Measurements from ENCODE around the gene AMBRA1. TPM values are rescaled to one million over a fixed set of nuclear protein-coding genes. Genes with fewer than 3 reads are reported as not detected.

AMBRA1 gene
- total RNA-seq, 4 donors from 2014 or later = 20.2 to 31.3 (median 25.9) TPM

DNA sequence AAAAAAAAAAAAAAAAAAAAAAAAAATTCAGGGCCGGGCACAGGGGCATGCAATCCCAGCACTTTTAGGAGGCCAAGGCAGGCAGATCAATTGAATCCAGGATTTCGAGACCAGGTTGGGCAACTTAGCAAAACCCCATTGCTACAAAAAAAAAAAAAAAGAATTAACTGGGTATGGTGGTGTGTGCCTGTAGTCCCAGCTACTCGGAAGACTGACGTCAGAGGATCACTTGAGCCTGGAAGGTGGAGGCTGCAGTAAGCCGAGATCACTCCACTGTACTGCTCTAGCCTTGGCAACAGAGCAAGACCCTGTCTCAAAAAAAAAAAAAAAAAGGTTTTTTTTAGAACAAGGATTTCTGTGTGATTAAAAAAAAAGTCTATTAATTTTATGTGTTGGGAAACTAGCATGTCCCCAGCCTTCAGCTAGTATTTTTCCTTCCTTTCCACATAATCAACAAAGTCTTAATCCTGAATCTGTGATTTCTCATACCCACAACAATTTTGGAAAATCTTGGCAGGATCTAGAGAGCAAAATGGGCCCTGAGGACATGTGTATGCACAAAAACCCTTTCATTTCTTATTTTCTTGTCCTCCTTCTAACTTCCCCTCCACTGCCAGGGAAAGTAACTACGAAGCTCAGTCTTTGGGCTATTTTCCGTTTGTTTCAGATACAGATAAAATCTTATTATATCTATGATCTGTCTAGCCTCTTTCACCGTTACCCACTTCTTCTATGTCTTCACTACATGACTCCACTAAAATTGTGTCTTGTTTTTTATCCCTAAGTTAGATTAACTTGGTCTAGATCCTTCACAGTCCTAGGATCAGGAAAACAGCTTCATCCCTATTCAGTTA, 5.7 kb upstream of the AMBRA1 start:
- no peaks in the 10 kb centered on the region for H3K27me3 ChIP-seq
- H3K9me3 ChIP-seq = no peaks in the 10 kb centered on the region
- H3K4me1 ChIP-seq = peaks cover 0 to 17% (median 0%) of the 10 kb centered on the region in 3 donors
- intact Hi-C loops (cut with DNase I) = no loop called here
- peak overlapping the region in 2 of 4 donors; percentile 4 to 21 for H3K27ac ChIP-seq
- H3K36me3 ChIP-seq = peaks cover 0 to 19% (median 0%) of the 10 kb centered on the region in 3 donors
- WGBS, 2 donors = 82 to 87% methylated on average over 8 of the region's 8 CpGs
- TF ChIP-seq CTCF (IDR thresholded peaks at IDR 0.05) (no peak), POLR2A (IDR thresholded peaks at IDR 0.05) (no peak)
- DNase-seq = no peak
- H3K4me3 ChIP-seq = no peak overlapping the region

DNA sequence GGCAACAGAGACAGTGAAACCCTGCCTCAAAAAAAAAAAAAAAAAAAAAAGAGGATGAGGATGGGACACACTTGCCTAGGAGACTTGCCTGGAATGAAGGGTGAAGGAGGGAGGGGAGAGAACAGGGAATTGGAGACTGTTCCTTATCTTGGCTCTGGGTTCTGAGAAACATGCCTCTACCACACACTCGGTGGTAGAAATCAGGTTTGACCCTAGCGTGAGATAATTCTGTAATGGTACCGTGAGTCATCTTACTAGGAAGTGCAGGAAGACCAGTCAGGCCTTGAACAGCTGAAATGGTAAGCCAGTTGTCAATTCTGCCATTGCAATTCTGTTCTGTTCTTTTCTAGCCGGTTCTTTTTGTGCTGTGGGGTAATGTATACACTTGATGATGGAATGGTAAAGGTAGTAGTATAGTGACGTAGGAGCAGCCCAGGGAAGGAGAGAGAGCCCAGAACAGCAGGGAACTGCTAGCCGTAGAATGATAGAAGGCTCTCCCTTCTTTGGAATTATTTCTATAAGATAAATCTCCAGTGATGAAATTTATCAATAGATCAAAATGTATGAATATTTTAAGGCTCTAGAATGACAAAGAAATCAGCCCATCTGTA, 3.9 kb upstream of the AMBRA1 start:
- no peak for DNase-seq
- H3K27me3 ChIP-seq = no peaks in the 10 kb centered on the region
- TF ChIP-seq POLR2A (IDR thresholded peaks at IDR 0.05) (no peak), CTCF (IDR thresholded peaks at IDR 0.05) (no peak)
- H3K4me1 ChIP-seq = peaks cover 3 to 29% (median 6%) of the 10 kb centered on the region in 3 donors
- 62 to 70% methylated on average over 6 of the region's 6 CpGs for WGBS, 2 donors
- H3K9me3 ChIP-seq = no peaks in the 10 kb centered on the region
- H3K36me3 ChIP-seq = peaks cover 0 to 5% (median 0%) of the 10 kb centered on the region in 3 donors
- intact Hi-C loops (cut with DNase I) = no loop called here
- no peak overlapping the region for H3K4me3 ChIP-seq
- H3K27ac ChIP-seq = no peak overlapping the region

DNA sequence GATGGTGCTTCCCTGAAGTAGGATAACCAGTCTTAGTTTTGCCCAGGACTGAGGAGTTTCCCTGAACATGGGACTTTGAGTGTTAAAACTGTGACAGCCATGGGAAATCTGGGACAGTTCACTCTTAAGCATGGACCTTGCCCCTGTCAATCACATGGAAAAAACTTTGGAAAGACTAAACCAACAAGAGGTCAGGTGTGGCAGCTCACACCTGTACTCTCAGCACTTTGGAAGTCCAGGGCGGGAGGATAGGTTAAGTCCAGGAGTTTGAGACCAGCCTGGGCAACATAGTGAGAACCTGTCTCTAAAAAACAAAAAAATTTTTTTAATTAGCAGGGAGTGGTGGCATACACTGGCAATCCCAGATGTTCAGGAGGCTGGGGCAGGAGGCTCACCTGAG, 3.3 kb upstream of the AMBRA1 start:
- no peak for DNase-seq
- Histone ChIP-seq H3K4me1 (peaks cover 9 to 35% (median 11%) of the 10 kb centered on the region in 3 donors), H3K36me3 (no peaks in the 10 kb centered on the region), H3K27ac (no peak overlapping the region), H3K9me3 (no peaks in the 10 kb centered on the region), H3K27me3 (no peaks in the 10 kb centered on the region), H3K4me3 (no peak overlapping the region)
- no peak for TF ChIP-seq POLR2A (IDR thresholded peaks at IDR 0.05)
- TF ChIP-seq CTCF (IDR thresholded peaks at IDR 0.05) = no peak
- WGBS, 2 donors = 83 to 100% methylated on average over 1 of the region's 1 CpG
- intact Hi-C loops (cut with DNase I) = no loop called here

DNA sequence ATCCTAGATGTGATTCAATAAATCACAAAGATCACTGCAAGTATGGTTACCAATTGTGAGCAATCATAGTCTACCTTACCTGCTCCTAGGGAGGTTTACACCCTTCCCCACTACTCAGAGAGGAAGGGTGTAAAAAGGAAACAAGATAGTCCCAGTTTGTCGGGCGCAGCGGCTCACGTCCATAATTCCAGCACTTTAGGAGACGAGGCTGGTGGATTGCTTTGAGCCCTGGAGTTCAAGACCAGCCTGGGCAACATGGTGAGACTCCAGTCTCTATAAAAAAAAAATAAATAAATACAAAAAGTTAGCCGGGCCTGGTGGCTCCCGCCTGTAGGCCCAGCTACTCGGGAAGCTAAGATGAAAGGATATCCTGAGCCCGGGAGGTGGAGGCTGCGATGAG, 962 bp upstream of the AMBRA1 start:
- H3K27me3 ChIP-seq = no peaks in the 10 kb centered on the region
- peaks cover 13 to 44% (median 26%) of the 10 kb centered on the region in 3 donors for H3K4me1 ChIP-seq
- peak overlapping the region in 1 of 4 donors; percentile 87 for H3K27ac ChIP-seq
- no peak overlapping the region for H3K4me3 ChIP-seq
- no peaks in the 10 kb centered on the region for H3K9me3 ChIP-seq
- no peak for DNase-seq
- TF ChIP-seq POLR2A (IDR thresholded peaks at IDR 0.05) (no peak), CTCF (IDR thresholded peaks at IDR 0.05) (no peak)
- WGBS, 2 donors = 88 to 90% methylated on average over 10 of the region's 10 CpGs
- H3K36me3 ChIP-seq = no peaks in the 10 kb centered on the region
- intact Hi-C loops (cut with DNase I) = no loop called here

DNA sequence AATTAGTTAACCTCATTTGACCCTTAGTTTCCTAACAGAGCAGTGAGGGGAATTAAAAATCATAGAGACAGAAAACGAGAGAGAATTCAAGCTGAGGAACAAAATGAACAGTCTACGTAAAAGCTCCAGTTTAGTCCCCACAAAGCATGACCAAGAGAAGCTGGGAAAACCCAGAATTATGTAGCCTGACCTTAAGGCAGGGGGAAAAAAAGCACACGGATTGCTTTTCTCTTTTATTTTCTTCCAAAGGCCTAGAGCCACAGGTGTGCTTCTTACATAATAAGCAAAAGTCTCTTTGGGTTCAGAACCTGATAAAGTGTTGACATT, 514 bp upstream of the AMBRA1 start:
- 25 to 41% methylated on average over 3 of the region's 3 CpGs for WGBS, 2 donors
- H3K4me1 ChIP-seq = peaks cover 13 to 48% (median 28%) of the 10 kb centered on the region in 3 donors
- TF ChIP-seq CTCF (IDR thresholded peaks at IDR 0.05) = no peak
- no peak for TF ChIP-seq POLR2A (IDR thresholded peaks at IDR 0.05)

More for the DNA sequence above, 514 bp upstream of the AMBRA1 start:
- H3K9me3 ChIP-seq = no peaks in the 10 kb centered on the region
- peak overlapping the region; percentile 83 to 93 (median 88) for H3K27ac ChIP-seq
- intact Hi-C loops (cut with DNase I) = no loop called here
- DNase-seq = no peak
- H3K36me3 ChIP-seq = no peaks in the 10 kb centered on the region
- peak overlapping the region; percentile 79 to 97 (median 82) for H3K4me3 ChIP-seq
- H3K27me3 ChIP-seq = no peaks in the 10 kb centered on the region
